GM10248 (cell line): ENCODE data around the gene NFIC.

Source experiments
- CTCF ChIA-PET: fragments of 300-600 bp; sonication (Branson Sonifier 250); formaldehyde crosslinking; extraction: SDS; loops from one replicate; lab custom pipeline; 2021; ENCODE audit warnings: antibody characterized with exemption; lab: Yijun Ruan, JAX
- POLR2A ChIA-PET: fragments of 350-650 bp; sonication (Branson Sonifier 250); formaldehyde crosslinking; extraction: SDS; loops from one replicate; lab custom pipeline; 2020; ENCODE audit warnings: antibody characterized with exemption; lab: Yijun Ruan, JAX
- DNase-seq: peaks from one replicate; pipeline ENCODE4 v3.0.0; 2012; ENCODE audit errors: extremely low spot score
- CTCF ChIP-seq: IDR thresholded peaks from 2 replicates; pipeline ENCODE4 v1.5.1; 2012; ENCODE audit warnings: mild to moderate bottlenecking, low read depth; ENCODE audit errors: extremely low read depth, missing control alignments, control extremely low read depth

The NFIC gene

GRCh38 chr19:3459089-3459881, 92.9 kb downstream of the NFIC start:
- no peak for TF ChIP-seq CTCF
- ChIA-PET CTCF (interaction anchor here (3.4 kb wide), 1 partner anchor 13 kb away, joined by 13 read pairs; no protein-coding TSS in a partner anchor), POLR2A (no interaction called here)
- no peak for DNase-seq

GRCh38 chr19:3459965-3460582, 93.7 kb downstream of the NFIC start:
- no peak for DNase-seq
- ChIA-PET CTCF (interaction anchor here (3.4 kb wide), 1 partner anchor 13 kb away, joined by 13 read pairs; no protein-coding TSS in a partner anchor), POLR2A (no interaction called here)
- no peak for TF ChIP-seq CTCF

GRCh38 chr19:3462991-3463713, 96.8 kb downstream of the NFIC start:
- POLR2A ChIA-PET: no interaction called here
- TF ChIP-seq CTCF: no peak
- CTCF ChIA-PET: interaction anchor here (1.0 to 1.8 kb wide), 3 partner anchors 10 to 34 kb away, joined by 3 to 10 read pairs (median 3); no protein-coding TSS in a partner anchor
- no peak for DNase-seq

GRCh38 chr19:3463714-3464586, 97.6 kb downstream of the NFIC start:
- no peak for DNase-seq
- ChIA-PET CTCF (interaction anchor here (1.0 to 1.8 kb wide), 3 partner anchors 9 to 35 kb away, joined by 3 to 10 read pairs (median 3); no protein-coding TSS in a partner anchor), POLR2A (no interaction called here)
- no peak for TF ChIP-seq CTCF

- POLR2A ChIA-PET: no interaction called here
- TF ChIP-seq CTCF: no peak
- DNase-seq: no peak
- CTCF ChIA-PET: interaction anchor here (1.5 to 1.8 kb wide), 2 partner anchors 8 to 20 kb away, joined by 3 to 10 read pairs; no protein-coding TSS in a partner anchor
Measured at GRCh38 chr19:3464587-3465235, 98.3 kb downstream of the NFIC start.
